ENCODE data around the gene AURKB.

Gene AURKB

GRCh38 chr17:8160741-8161221, 49.6 kb downstream of the AURKB start:
- no peak for DNase-seq

GRCh38 chr17:8160224-8160577, 50.2 kb downstream of the AURKB start:
- no peak for DNase-seq

GRCh38 chr17:8159459-8160223, 50.7 kb downstream of the AURKB start:
- no peak for DNase-seq

- no peak for DNase-seq
Measured at GRCh38 chr17:8159032-8159400, 51.4 kb downstream of the AURKB start.

GRCh38 chr17:8158267-8159031, 51.9 kb downstream of the AURKB start:
- DNase-seq = peak; percentile 87

GRCh38 chr17:8156246-8156992, 54.0 kb downstream of the AURKB start:
- peak; percentile 100 for DNase-seq

- no peak for DNase-seq
Measured at GRCh38 chr17:8155996-8156245, 54.5 kb downstream of the AURKB start.

- no peak for DNase-seq
Measured at GRCh38 chr17:8155231-8155995, 55.0 kb downstream of the AURKB start.
